HCT116 (cell line): Measurements from ENCODE around the gene TENT4A. TPM values are rescaled to one million over a fixed set of nuclear protein-coding genes. Genes with fewer than 3 reads are reported as not detected.

ENCODE experiments used
- ATAC-seq: fragments of 200-7000 bp; cut with Tn5 transposase; 2 replicates; pipeline ENCODE4 v1.9.1; 2020; ENCODE audit warnings: mild to moderate bottlenecking, moderate library complexity
- BruUV-seq: library from RNA; stranded (reverse); fragments of 400-500 nt; replicated peaks from 2 replicates; lab custom pipeline; 2021; lab: Mats Ljungman, UMichigan
- CTCF ChIA-PET: fragments of 300-600 bp; sonication (Branson Sonifier 250); formaldehyde crosslinking; loops from one replicate; lab custom pipeline; 2021; ENCODE audit warnings: antibody characterized with exemption; lab: Charles Lee
- POLR2A ChIA-PET: fragments of 300-600, 350-600 bp; sonication (Branson Sonifier 250); formaldehyde crosslinking; loops from one replicate; lab custom pipeline; 2021; ENCODE audit warnings: antibody characterized with exemption; lab: Charles Lee
- RAD21 ChIA-PET, 2 experiments: fragments of 300-600 bp; sonication (Branson Sonifier 250); formaldehyde crosslinking; loops; one replicate each; lab custom pipeline; 2023; ENCODE audit warnings: low total read pairs in 2 of 2; ENCODE audit not compliant: uncharacterized antibody in 2 of 2, unreplicated experiment in 2 of 2, low non-redundant PET in 1 of 2; lab: Charles Lee
- DNase-seq: peaks from one replicate; pipeline ENCODE4 v3.0.0-alpha.2; 2010; ENCODE audit warnings: low read depth, low spot score
- H2AFZ ChIP-seq: fragments of 200-600 bp; shearing (Covaris generic), sonication (generic); 2 replicates; pipeline ENCODE4 v1.6.1; 2017; ENCODE audit warnings: low read depth, mixed run types, mixed read lengths, antibody characterized with exemption, low read length; ENCODE audit not compliant: poor library complexity, severe bottlenecking
- H3K27ac ChIP-seq: 2 replicates; pipeline ENCODE4 v1.5.1; 2012; ENCODE audit warnings: low read depth, low read length
- H3K27me3 ChIP-seq: fragments of 200-600 bp; sonication (generic); 2 replicates; pipeline ENCODE4 v1.6.1; 2016; ENCODE audit warnings: mixed run types, low read length, mixed read lengths; ENCODE audit not compliant: insufficient read depth
- H3K36me3 ChIP-seq, 2 experiments: fragments of 200-500 bp in 1 of 2; fragments of 200-600 bp in 1 of 2; sonication (Bioruptor generic) in 1 of 2; sonication (generic) in 1 of 2; 2 replicates each; pipeline versions ENCODE4 v1.5.1 to v1.6.1; 2014 to 2016; ENCODE audit warnings: low read length in 2 of 2, inconsistent platforms in 1 of 2, mixed read lengths in 1 of 2, mixed run types in 1 of 2; ENCODE audit not compliant: insufficient read depth in 2 of 2, control insufficient read depth in 1 of 2
- H3K4me1 ChIP-seq, 2 experiments: fragments of 200-600 bp in 1 of 2; sonication (generic) in 1 of 2; 2 replicates each; pipeline versions ENCODE4 v1.5.1 to v1.6.1; 2012 to 2017; ENCODE audit warnings: low read length in 2 of 2, inconsistent platforms in 1 of 2, mild to moderate bottlenecking in 1 of 2, mixed read lengths in 1 of 2, mixed run types in 1 of 2, moderate library complexity in 1 of 2; ENCODE audit not compliant: insufficient read depth in 2 of 2, control insufficient read depth in 1 of 2
- H3K4me2 ChIP-seq: fragments of 200-600 bp; sonication (generic); 2 replicates; pipeline ENCODE4 v1.6.1; 2017; ENCODE audit warnings: mixed run types, low read length, mixed read lengths
- H3K4me3 ChIP-seq, 2 experiments: fragments of 200-600 bp in 1 of 2; sonication (generic) in 1 of 2; replicated peaks in 1 of 2; 2 replicates each; pipeline ENCODE4 v1.5.1; 2011 to 2016; ENCODE audit warnings: low read length in 2 of 2, control low read depth in 1 of 2, low read depth in 1 of 2, mild to moderate bottlenecking in 1 of 2, mixed read lengths in 1 of 2, mixed run types in 1 of 2
- H3K79me2 ChIP-seq: fragments of 200-600 bp; sonication (generic); 2 replicates; pipeline ENCODE4 v1.6.1; 2017; ENCODE audit warnings: mild to moderate bottlenecking, mixed run types, low read length, moderate library complexity, mixed read lengths; ENCODE audit not compliant: insufficient read depth
- H3K9ac ChIP-seq: fragments of 200-600 bp; sonication (generic); 2 replicates; pipeline ENCODE4 v1.6.1; 2016; ENCODE audit warnings: low read length, mixed read lengths
- H3K9me2 ChIP-seq: fragments of 200-600 bp; sonication (generic), shearing (Covaris generic); 2 replicates; pipeline ENCODE4 v1.6.1; 2017; ENCODE audit warnings: mixed run types, mild to moderate bottlenecking, moderate library complexity; ENCODE audit not compliant: insufficient read depth
- H3K9me3 ChIP-seq, 2 experiments: fragments of 200-500 bp in 1 of 2; fragments of 200-600 bp in 1 of 2; sonication (Bioruptor generic) in 1 of 2; sonication (generic) in 1 of 2; 2 replicates each; pipeline ENCODE4 v1.6.1; 2014 to 2017; ENCODE audit warnings: low read length in 2 of 2, mixed read lengths in 2 of 2, inconsistent platforms in 1 of 2, low read depth in 1 of 2, mild to moderate bottlenecking in 1 of 2, mixed run types in 1 of 2, moderate library complexity in 1 of 2; ENCODE audit not compliant: control insufficient read depth in 1 of 2, insufficient read depth in 1 of 2
- H4K20me1 ChIP-seq: fragments of 200-600 bp; sonication (generic), shearing (Covaris generic); 2 replicates; pipeline ENCODE4 v1.6.1; 2017; ENCODE audit warnings: mixed run types, mild to moderate bottlenecking, moderate library complexity; ENCODE audit not compliant: insufficient read depth
- CTCF ChIP-seq, 3 experiments: fragments of 200-600 bp in 1 of 3; sonication (generic) in 1 of 3; IDR thresholded peaks in 2 of 3; conservative IDR thresholded peaks in 1 of 3; 2 replicates each; pipeline ENCODE4 v1.5.1; 2012 to 2017; ENCODE audit warnings: low read depth in 2 of 3, low read length in 2 of 3, antibody characterized with exemption in 1 of 3, borderline replicate concordance in 1 of 3, control low read depth in 1 of 3, mild to moderate bottlenecking in 1 of 3, mixed read lengths in 1 of 3, mixed run types in 1 of 3, moderate library complexity in 1 of 3; ENCODE audit not compliant: insufficient read depth in 1 of 3
- JUND ChIP-seq: IDR thresholded peaks from 2 replicates; pipeline ENCODE4 v1.6.1; 2012
- POLR2AphosphoS5 ChIP-seq: IDR thresholded peaks from 2 replicates; pipeline ENCODE4 v1.6.1; 2011; ENCODE audit warnings: mild to moderate bottlenecking, low read depth, low read length, moderate library complexity
- REST ChIP-seq: IDR thresholded peaks from 2 replicates; pipeline ENCODE4 v1.6.1; 2012; ENCODE audit warnings: low read depth
- SIN3A ChIP-seq: IDR thresholded peaks from 2 replicates; pipeline ENCODE4 v1.6.1; 2012; ENCODE audit warnings: low read depth
- YY1 ChIP-seq: IDR thresholded peaks from 2 replicates; pipeline ENCODE4 v1.6.1; 2011; ENCODE audit warnings: low read length, low read depth, moderate library complexity, mild to moderate bottlenecking; ENCODE audit not compliant: insufficient replicate concordance; ENCODE audit errors: extremely low read depth
- intact Hi-C: fragments of 100-400 bp; cut with micrococcal nuclease; formaldehyde crosslinking; loops from 2 replicates; pipeline ENCODE4 v1.10.0; 2022
- total RNA-seq: library from RNA; stranded (reverse); gene quantifications from one replicate; pipeline ENCODE4 v1.2.1, GENCODE V29; 2021; ENCODE audit not compliant: unreplicated experiment

Gene TENT4A
- total RNA-seq, 1 experiment from 2014 or later = 39.8 TPM

GRCh38 chr5:6733411-6734242 is 20.4 kb downstream of the TENT4A start:
- Histone ChIP-seq H3K9me2 (no peaks in the 10 kb centered on the region), H3K79me2 (peaks cover 99% of the 10 kb centered on the region), H3K27me3 (no peaks in the 10 kb centered on the region), H3K9me3 (no peaks in the 10 kb centered on the region), H3K4me3 (no peak overlapping the region), H3K4me1 (no peaks in the 10 kb centered on the region), H4K20me1 (peaks cover 6% of the 10 kb centered on the region; the same call in 1 of the 2 replicates), H2AFZ (no peak overlapping the region), H3K36me3 (peaks cover 9 to 15% of the 10 kb centered on the region in 2 experiments; a peak in 2 of 4 replicates), H3K4me2 (no peak overlapping the region), H3K27ac (no peak overlapping the region), H3K9ac (no peak overlapping the region)
- BruUV-seq = no TSS peak
- POLR2A ChIA-PET = no interaction called here
- RAD21 ChIA-PET = no interaction called here
- TF ChIP-seq CTCF (IDR thresholded peaks at IDR 0.05 in 2 of 3, conservative IDR thresholded peaks at IDR 0.05 in 1 of 3; ENCODE audit: borderline replicate concordance in 1 of 3, insufficient read depth in 1 of 3, low read depth in 2 of 3, low read length in 2 of 3) = no peak
- no peak for TF ChIP-seq JUND
- no peak for TF ChIP-seq POLR2AphosphoS5
- no peak for TF ChIP-seq REST
- no peak for TF ChIP-seq SIN3A
- no peak for TF ChIP-seq YY1
- CTCF ChIA-PET = no interaction called here
- ATAC-seq (no peak), DNase-seq (no peak)
- intact Hi-C loops = no loop called here
